ENCODE results near the gene EGLN2.
"Not testable (repeated sequence)": the region's sequence is repeated elsewhere in the genome, so short reads cannot be mapped to it uniquely, and the experiment has no call there.

EGLN2 gene

DNA sequence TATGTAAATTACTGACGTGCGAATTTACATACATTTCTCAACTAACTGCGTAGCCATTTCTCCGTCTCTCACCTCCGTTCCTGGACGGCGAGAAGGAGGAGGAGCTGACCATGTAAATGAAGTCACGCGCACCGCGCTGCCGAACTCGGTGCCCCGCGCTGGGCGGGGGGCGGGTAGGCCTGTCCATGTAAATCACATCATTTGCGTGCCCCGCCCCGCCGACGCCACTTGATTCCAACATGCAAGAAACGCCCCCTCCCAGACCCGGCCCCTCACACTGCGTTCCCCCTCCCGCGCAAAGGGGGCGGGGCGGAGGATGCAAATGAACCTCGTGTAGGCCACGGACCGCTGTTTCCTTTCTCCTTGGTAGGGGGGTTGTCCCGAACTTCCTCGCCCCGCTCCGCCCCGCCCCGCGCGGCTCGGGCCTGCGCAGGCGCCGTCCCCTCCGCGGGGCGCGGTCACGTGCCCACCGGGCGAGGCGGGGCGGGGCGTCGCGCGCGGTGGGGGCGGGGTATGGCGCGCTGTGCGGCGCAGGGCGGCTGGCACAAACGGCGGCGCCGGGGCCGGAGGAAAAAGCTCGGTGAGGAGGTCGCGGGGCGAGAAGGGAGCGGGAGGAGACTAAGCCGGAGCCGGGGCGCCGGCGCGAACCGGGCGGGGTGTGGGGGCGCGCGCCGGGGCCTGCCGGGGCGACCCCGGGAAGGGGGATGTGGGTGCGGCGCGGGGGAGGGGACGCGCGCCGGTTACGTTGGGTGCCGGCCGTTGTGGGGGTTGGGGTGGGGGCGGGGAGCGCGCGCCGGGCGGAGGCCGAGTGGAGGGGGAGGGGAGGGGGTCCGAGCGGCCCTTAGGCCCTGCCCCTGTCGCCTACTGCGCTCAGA lies at the start of gene EGLN2:
TSS of gene EGLN2 (plus strand) at position 509 of the 875 bp plus-strand sequence. CDS start 1,382 bp downstream, outside the sequence.
- peak; percentile 100 for DNase-seq (ENCODE audit: low read depth, low spot score)

DNA sequence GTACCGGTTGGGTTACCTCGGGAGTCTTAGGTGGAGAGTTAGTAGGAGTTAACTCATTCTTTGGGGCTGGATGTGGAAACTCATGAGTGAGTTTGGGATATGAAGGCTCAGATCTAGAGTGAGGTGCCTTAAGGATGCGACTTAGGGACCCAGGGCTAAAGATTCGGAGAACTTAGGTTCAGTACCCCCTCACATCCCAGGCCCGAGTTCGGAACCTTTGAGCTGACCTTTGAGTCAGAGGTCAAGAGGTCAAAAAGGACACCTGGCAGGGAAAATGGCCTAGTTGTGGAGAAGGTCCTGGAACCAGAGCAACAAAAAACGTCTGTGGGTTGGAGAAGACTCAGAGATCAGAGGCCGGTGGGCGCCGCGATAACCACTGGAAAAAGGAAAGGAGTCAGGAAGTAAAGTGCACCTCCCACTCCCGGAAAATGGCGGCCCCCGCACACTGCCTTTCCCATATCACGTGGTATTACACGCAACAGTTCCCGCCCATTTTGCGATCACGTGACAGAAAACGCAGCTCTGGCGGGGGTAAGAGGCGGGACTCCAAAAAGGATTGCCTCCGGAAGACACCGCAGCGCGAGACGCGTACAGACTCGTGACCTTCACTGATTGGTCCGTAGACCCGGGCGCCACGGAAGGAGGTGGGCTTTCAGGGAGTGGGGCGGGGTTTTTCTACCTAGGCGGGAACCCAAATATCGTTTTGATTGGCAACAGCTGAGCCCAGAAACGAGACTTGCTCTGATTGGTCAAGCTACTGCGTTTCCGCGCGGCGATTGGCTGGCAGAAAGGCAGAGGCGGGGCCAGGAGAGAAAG lies 48.7 kb upstream of the EGLN2 start, which contains the start of gene ACTMAP:
TSS of gene ACTMAP (minus strand) at position 420 of the 816 bp plus-strand sequence. CDS start 674 bp downstream, outside the sequence.
- peak; percentile 99 for DNase-seq (ENCODE audit: low read depth, low spot score)

GRCh38 chr19:40750874-40751537 lies 48.0 kb upstream of the EGLN2 start, which contains the start of gene SNRPA:
TSS of gene SNRPA (plus strand) at chr19:40751203. CDS start at chr19:40751409, 206 bp downstream.
- peak; percentile 94 for DNase-seq (ENCODE audit: low read depth, low spot score)

DNA sequence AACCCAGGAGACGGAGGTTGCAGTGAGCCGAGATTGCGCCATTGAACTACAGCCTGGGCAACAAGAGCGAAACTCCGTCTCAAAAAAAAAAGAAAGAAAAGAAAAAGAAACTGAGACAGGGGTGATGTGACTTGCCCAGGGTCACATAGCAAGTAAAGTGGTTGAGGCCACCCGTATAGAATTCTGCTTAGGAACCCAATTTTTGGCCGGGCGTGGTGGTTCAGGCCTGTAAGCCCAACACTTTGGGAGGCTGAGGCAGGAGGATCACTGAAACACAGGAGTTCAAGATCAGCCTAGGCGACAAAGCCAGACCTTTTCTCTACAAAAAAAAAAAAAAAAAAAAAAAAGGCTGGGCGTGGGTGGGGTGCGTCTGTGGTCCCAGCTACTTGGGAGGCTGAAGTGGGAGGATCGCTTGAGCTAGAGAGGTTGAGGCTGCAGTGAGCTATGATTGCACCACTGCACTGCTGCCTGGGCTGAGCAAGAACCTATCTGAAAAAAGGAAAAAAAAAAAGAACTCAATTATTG lies 46.7 kb upstream of the EGLN2 start:
- DNase-seq (ENCODE audit: low read depth, low spot score), result no peak

DNA sequence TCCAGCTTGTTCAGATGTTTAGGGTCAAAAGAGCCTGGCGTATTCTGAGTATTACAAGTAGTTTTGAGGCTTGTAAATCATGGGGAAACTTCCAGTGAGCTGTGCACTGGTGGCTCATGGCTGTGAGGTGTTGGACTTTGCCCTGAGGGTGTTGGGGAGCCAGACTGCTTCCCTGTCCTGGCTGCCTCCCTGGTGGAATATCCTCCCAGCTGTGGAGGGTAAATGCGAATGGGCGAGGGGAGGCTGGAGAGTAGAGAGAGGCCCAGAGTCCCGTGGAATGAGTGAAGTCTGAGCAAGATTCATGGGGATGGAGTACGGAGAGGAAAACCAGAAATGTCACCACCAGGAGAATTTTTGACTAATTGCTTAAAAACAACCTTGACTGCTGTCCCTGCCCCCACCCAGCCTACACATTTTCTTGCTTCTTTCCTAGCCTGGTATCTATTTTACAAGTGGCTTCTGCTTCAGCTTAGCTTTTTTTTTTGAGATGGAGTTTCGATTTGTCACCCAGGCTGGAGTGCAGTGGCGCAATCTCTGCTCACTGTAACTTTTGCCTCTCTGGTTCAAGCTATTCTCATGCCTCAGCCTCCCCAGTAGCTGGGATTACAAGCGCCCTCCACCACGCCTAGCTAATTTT lies 44.3 kb upstream of the EGLN2 start:
- DNase-seq (ENCODE audit: low read depth, low spot score), result peak; percentile 16

GRCh38 chr19:40755248-40755624 lies 43.8 kb upstream of the EGLN2 start:
- DNase-seq (ENCODE audit: low read depth, low spot score), result no peak

DNA sequence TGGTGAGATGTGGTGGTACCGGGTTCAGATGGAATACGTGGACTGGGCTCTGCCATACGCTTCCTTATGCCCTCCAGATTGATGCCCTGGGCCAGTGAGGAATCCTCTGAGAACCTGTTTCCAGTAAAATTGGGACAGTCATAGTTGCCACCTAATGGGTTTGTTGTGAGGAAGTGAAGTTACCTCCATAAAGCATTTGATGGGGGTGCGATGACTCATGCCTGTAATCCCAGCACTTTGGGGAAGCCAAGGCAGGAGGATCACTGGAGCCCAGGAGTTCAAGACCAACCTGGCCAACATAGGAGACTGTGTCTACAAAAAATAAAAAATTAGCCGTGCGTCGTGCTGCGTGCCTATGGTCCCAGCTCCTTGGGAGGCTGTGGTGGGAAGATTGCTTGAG lies 43.2 kb upstream of the EGLN2 start:
- DNase-seq (ENCODE audit: low read depth, low spot score), result no peak

DNA sequence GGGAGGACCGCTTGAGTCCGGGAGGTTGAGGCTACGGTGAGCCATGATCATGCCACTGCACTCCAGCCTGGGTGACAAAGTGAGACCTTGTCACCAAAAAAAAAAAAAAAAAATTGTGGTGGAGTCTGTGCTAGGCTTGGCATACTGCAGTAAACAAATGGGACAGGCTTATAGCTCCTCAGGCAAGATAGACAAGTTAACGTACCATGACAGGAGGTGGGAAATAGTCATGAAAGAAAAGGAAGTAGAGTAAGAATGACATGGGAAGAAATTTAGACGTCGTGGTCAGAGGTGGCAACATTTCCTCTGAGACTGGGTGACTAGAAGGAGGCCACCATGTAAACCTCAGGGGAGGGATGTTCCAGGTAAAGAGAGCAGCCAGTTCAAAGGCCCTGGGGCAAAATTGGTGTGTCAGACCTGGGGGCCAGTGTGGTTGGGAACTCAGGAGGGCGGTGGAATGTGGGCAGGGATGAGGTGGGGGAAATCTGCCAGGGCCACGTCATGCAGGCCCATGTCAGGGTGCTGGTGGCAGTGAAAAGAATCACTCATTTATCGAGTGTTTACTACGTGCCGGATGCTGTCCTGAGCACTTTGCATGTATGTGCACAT lies 42.4 kb upstream of the EGLN2 start:
- no peak for DNase-seq (ENCODE audit: low read depth, low spot score)

DNA sequence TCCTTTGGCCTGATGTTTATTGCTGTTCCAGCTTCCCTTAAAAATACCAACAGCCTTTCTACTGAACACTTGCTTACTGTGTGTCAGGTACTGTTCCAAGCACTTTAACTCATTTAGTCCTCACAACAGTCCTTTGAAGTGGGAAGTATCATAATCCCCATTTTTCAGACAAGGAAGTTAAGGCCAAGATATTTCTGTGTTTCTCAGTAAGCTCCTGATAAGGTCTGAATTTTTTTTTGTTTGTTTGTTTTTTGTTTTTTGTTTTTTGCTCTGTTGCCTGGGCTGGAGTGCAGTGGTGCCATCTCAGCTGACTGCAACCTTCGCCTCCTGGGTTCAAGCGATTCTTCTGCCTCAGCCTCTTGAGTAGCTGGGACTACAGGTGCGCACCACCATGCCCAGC lies 40.5 kb upstream of the EGLN2 start:
- DNase-seq (ENCODE audit: low read depth, low spot score), result no peak

DNA sequence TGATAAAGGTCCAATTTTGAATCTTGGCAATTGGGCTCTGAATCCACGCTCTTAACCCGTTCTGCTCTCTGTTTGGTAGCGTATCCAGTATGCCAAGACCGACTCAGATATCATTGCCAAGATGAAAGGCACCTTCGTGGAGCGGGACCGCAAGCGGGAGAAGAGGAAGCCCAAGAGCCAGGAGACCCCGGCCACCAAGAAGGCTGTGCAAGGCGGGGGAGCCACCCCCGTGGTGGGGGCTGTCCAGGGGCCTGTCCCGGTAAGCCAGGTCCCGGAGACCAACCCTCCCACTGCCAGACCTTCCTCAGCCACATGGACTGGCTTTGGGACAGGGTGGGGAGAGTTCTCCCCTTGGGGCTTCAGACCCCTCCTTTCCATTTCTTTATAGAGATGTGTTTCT lies 39.6 kb upstream of the EGLN2 start:
- DNase-seq (ENCODE audit: low read depth, low spot score), result no peak

- no peak for DNase-seq (ENCODE audit: low read depth, low spot score)
Observed at GRCh38 chr19:40762754-40763470, 36.1 kb upstream of the EGLN2 start.

- no peak for DNase-seq (ENCODE audit: low read depth, low spot score)
Observed at GRCh38 chr19:40763526-40763925, 35.5 kb upstream of the EGLN2 start.

DNA sequence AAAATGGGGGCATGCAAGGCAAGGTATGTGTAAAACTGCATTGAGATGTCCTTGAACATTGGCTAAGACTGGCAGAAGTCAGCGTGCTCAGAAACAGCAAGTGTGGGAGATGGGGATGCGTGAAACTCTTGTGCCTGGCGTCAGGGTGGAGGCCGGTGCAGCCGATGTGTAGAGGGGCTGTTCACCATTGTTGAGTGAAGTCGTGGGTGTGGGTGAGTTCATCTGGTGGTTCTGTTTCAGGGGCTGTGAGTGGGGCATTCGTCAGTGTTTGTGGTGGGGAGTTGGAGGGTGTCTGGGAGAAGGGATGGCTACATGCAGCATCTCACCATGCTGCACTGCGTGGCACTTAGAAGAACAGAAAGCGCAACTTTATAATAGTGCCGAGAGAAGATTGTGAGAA lies 35.0 kb upstream of the EGLN2 start:
- no peak for DNase-seq (ENCODE audit: low read depth, low spot score)

DNA sequence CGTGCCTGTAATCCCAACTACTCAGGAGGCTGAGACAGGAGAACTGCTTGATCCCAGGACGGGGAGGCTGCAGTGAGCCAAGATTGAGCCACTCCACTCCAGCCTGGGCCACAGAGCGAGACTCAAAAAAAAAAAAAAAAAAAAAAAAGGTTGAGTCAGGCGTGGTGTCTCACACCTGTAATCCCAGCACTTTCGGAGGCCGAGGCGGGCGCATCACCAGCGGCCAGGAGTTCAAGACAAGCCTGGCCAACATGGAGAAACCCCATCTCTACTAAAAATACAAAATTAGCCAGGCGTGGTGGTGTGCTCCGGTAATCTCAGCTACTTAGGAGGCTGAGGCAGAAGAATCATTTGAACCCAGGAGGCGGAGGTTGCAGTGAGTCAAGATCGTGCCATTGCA lies 32.6 kb upstream of the EGLN2 start:
- DNase-seq (ENCODE audit: low read depth, low spot score), result not testable (repeated sequence)

GRCh38 chr19:40768869-40769268 lies 30.1 kb upstream of the EGLN2 start:
- DNase-seq (ENCODE audit: low read depth, low spot score), result no peak

DNA sequence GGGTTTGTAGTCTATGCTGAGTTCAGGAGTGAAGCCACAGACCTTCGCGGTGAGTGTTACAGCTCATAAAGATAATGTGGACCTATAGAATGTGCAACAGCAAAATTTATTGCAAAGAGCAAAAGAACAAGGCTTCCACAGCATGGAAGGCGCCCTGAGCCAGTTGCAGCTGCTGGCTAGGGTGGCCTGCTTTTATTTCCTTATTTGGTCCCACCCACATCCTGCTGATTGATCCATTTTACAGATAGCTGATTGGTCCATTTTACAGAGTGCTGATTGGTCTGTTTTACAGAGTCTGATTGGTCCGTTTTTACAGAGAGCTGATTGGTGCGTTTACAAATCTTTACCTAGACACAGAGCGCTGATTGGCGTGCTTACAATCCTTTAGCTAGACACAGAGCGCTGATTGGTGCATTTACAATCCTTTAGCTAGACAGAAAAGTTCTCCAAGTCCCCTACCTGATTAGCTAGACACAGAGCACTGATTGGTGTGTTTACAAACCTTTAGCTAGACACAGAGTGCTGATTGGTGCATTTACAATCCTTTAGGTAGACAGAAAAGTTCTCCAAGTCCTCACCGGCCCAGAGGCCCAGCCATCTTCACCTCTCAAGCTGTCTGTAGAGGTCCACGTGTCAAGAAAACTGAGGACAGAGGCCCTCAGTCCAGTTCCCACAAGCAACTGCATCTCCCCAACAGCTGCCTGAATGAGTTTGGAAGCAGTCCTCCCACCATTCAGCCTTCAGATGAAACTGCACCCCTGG lies 27.7 kb upstream of the EGLN2 start:
- not testable (repeated sequence) for DNase-seq (ENCODE audit: low read depth, low spot score)

DNA sequence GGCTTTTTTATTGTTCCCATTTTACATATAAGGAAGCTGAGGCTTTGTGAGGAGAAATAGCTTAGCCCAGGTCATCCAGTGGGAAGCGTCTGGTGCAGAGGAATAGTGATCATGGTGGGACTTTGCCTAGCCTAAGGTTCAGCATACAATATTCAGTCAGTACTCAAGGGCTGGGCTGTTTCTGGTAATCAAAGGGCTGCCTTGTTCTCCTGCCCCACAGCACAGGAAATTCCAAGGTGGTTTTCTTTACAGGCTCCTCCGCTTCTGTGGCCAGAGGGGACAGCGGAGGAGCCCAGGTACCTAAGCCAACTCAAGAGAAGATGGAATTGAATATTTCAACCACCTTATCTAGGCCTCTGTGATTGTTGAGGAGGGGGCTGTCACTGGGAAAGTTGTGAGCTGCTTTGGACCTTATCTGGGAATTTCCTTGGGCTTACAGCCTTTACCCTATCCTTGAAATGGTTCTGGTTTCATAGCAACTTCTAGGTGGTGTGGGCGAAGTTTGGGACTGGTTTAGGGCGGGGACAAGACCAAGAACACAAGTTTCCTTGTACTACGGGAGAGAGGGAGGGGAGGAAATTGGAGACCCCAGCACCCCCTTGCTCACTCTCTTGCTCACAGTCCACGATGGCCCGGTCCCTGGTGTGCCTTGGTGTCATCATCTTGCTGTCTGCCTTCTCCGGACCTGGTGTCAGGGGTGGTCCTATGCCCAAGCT lies 23.9 kb upstream of the EGLN2 start, which contains the start of gene MIA:
TSS of gene MIA (plus strand) at position 606 of the 716 bp plus-strand sequence. CDS start at position 628, 22 bp downstream.
- no peak for DNase-seq (ENCODE audit: low read depth, low spot score)

GRCh38 chr19:40775632-40776022 lies 23.4 kb upstream of the EGLN2 start:
- DNase-seq (ENCODE audit: low read depth, low spot score), result no peak
